Inflammatory macrophage treated with lipopolysaccharide for 4 hours (primary cell): ENCODE data around the gene SLC23A2.

ENCODE experiments used
- DNase-seq: peaks from one replicate; pipeline ENCODE4 v3.0.0-alpha.2; 2020

Gene SLC23A2

GRCh38 chr20:4837760-4838159 lies 163.6 kb downstream of the SLC23A2 start:
- no peak for DNase-seq

DNA sequence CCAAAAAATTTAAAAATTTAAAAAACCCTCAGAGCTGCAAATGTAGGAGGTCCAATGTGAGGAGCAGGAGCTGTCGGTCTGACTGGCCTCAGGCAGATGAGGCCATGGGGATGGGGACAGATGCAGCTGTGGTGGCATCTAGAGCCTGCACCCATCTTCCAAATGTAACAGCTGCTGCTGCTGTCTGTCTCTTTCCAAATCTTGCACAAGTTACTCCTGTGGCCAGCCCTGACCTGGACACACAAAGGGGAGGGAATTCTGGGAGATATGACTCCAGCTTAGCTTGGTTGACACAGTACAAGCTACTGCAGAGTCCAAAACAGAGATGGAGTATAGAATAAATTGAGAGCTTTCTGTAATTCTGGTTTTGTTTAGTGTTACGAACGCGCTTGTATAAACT lies 164.4 kb downstream of the SLC23A2 start:
- DNase-seq, result no peak

GRCh38 chr20:4836473-4836872 lies 164.8 kb downstream of the SLC23A2 start:
- no peak for DNase-seq

- no peak for DNase-seq
These were observed 165.8 kb downstream of the SLC23A2 start for GRCh38 chr20:4835244-4836177.

DNA sequence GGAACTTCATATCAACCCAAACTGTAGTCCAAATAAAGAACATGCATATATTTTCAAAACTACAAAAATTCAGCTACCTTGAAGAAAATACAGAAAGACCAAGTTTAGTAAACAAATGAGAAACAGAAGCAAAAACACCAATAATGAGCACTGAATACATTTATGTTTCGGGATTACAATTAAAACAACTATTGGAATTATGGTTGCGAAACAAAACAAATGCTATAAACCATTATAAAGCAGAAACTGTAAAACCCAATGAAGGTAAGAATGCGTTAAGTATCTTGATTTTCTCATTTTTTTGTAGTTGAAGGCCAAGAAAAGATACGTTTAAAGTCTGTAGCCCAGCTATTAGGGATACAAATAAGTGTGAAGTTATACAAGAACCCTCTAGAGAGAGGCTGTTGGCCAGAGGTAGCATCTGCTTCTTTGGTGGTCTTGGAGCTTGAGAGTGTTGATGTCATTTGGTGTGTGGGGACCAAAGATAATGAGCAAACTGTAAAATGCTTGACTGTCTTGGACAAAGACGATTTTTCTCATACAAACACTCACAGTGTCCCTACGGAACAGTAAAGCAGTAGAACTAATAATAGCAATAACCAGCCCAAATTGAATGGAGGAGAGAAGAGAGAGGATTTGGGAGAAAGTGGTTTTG lies 168.1 kb downstream of the SLC23A2 start:
- DNase-seq, result no peak

GRCh38 chr20:4832469-4832868 lies 168.8 kb downstream of the SLC23A2 start:
- DNase-seq, result no peak

- no peak for DNase-seq
These were observed 170.6 kb downstream of the SLC23A2 start for GRCh38 chr20:4830696-4831095.

DNA sequence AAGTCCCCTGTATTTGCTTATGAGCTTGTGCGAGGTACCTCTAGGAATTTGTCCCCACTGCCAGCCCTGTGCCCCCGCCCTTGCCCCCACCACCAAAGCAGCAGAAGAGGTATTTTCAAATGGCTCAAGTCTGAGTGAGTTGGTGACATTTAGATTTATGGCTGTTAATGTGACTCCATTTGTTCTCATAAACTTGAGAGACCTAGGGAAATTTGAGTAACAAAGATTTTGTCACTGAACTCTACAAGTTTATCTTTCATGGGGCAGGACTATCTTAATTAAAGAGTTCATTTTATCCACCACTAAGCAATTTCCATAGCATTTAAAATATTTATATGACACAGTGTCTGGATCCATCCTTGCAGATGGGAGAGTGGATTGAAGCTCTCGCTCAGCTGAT lies 171.1 kb downstream of the SLC23A2 start:
- no peak for DNase-seq

DNA sequence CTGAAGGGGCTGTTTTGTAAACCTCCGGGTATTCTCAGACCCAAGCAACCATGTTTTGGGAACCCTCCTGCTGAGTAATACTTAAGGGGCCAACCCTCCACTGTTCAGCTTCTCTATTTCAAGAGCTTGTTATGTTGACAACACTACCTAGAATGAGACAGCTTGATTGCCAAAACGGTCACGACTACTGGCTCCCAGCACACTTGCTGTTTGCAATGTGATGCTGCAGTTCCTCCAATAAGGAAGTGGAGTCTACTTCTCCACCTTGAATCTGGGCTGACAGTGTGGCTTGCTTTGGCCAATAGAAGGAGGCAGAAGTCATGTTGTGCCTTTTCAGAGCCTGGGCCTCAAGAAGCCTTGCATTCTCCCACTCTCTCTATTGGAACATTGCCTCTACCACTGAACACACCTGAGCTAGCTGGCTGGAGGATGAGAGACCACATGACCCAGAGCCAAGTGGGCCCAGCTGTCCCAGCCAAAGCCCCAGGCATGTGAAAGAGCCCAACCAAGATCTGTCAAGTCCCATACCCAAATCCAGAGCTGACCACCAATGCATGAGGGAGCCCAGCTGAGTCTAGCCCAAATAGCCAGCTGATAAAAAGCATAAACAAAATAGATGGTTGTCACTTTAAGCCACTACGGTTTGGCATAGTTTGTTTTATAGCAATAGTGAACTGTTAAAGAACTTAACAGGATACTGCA lies 171.6 kb downstream of the SLC23A2 start:
- DNase-seq, result peak; percentile 90

DNA sequence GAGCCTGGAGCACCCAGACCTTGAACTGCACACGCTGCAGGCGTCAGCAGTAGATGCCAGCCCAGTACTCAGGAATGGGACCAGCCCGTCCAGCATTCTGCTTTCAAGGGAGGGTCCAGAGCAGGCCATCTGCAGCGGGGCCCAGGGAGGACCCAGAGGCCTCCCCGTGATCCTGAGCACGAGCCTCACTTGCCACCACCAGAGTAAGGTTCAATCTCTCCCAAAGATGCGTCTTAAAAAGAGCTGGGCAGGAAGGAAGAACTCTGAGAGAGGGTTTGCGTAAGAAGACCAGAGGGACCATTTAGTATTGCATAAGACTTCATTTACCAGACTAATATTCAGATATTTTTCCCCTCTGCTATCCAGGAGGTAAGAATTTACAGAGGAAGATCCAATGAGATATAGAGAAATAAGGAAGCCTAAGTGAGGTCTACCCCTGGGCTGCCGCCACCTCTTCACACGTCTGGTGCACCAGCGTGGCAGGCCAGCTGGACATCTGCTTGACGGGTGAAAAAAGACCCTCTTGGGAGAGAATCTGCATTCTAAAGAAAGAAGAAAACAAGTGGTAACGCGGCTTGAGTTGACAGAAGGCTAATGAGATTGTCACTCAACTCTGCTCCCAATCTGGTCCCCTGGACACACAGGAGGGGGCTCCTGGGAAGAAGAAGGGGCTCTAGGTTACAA lies 172.3 kb downstream of the SLC23A2 start:
- peak; percentile 59 for DNase-seq

GRCh38 chr20:4821590-4821989 lies 179.7 kb downstream of the SLC23A2 start:
- no peak for DNase-seq

DNA sequence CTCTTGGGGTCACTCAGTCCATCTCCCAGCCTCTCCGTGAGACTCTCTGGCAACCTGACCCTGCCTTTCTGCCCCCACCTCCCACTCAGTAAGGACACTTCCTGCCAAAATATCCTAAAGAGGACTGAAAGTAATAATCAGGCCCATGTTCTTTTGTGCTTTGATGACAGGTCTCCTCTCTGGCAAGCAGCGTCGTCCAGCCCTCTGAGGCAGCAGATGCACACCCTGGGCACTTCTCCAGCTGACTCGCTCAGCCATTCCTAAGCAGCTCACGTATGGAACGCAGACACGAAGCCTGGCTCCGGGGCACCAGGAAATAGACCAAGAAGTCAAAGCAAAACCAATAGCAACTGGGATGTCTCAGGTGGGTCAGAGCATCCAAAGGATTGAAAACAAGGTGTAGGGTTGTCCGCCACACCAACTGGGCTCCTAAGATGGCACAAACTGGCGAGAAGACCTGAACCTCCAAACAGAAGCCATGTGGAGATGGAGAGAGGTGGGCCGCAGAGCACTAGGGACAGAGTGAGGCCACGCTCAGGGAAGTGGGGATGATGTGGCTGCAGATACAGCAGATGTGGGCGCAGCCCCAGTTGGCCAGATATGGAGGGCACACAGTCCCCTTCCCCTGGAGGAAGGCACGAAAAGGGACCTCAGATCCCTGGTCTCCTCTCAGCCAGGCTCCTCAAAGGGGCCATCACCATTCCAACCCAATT lies 180.3 kb downstream of the SLC23A2 start:
- DNase-seq, result no peak

GRCh38 chr20:4819901-4820300 lies 181.4 kb downstream of the SLC23A2 start:
- DNase-seq, result no peak

DNA sequence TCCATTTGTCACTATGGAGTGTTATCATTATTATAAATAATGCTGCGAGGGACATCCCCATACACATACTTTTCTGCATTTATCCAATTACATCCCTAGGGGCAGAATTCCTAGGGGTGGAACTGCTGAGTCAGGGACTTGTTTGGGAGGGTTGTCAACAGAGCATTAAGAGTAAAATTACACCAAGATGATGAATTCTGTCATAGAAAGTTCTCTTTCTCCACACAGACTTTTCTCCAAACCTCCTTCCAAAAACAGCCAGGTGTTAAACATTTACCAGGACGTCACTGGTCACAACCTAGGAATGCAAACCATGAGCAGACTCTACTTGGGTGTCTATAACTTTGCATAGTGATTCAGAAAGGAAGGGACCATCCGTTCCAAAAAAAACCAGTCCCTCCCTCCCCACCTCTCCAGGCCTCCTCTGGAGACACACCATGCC lies 184.1 kb downstream of the SLC23A2 start:
- no peak for DNase-seq

GRCh38 chr20:4815628-4816027 lies 185.7 kb downstream of the SLC23A2 start:
- DNase-seq, result peak; percentile 61

DNA sequence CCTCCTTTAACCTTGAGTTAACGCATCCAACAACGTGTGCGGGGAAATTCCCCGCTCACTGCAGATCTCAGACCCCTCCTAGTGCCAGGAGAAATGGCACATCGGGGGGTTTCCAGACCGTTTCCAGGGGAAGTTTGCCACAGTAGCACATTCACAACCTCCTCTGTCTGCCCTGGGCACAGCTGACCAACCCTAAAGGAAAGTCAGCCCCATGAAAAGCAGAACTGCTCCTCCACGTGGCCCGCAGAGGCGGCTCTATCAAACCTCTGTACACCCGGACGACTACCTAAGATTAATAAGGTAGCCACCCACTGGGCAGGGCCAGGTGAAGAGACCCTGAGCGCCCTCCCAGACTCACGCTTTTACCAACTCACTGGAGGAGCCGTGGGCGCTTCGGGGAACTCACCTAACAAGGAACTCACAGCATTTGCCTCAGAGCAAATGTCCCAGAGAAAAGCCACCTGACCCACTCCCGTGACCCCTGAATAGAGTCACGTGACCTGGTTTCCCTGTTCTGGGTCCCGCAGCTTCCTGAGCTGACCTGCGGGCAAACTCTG lies 186.5 kb downstream of the SLC23A2 start:
- DNase-seq, result peak; percentile 96

DNA sequence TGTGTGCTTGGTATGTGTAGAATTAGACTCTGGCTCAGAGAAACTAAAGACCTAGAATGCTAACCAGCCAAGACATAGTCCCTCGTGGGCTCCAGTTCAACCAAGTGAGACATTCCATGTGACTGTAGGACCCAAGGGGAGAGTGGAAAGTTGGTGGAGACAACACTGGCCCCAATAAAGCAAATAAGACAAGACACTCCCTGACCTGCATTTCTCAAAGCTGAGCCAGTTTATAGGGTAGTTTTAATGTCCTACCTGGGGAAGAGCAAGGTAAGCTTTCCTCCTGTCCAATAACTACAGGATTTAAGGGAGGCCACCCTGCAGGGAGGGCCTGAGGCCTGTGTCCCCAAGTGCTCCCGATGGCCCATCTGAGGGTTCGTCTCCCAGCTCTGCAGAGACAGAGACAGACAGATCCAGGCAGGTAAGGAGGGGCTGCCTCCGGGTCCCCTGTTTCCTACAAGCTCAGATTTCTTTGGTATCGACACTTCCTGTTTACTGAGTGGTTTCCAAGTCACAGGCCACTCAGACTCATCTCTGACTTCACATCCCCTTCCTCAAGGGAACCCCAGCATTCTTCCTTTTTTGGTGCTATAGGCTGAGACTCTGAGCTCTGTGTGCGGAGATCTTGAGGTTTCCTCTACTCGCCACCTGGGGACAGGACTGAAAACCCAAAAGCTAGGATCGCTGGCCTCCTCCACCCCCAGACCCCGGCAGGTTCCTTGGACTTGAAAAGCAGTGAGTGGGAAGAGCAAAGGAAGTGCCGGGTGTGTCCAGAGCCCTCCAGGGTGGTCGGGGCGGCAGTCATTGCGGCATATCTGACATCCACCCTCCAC lies 187.2 kb downstream of the SLC23A2 start:
- DNase-seq, result peak; percentile 89

GRCh38 chr20:4813076-4813862 lies 188.0 kb downstream of the SLC23A2 start:
- DNase-seq, result peak; percentile 73

DNA sequence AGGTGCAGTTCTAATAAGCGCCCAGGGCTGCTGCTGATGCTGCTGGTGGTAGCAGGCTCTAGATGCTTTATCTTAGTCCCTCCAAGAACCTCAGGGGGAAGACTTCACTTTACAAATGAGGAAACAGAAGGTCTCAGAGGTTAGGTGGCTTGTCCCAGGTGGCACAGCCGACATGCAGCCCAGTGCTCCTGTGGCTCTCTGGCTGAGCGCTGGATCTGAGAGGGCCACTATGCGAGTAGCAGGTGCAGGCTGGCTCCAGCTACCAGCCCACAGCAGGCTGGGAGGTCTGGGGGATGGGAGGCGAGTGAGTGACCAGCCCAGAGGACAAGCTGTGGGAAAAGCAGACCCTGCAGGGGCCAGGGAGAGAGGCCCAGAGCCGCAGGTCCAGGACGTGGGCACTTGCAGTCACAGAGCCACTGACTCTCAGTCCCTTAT lies 188.7 kb downstream of the SLC23A2 start:
- DNase-seq, result no peak

- DNase-seq, result no peak
These were observed 189.1 kb downstream of the SLC23A2 start for GRCh38 chr20:4812216-4812615.
